ENCODE measurements around the gene SLC22A23.

The SLC22A23 gene

GRCh38 chr6:3442431-3443220, 14.2 kb downstream of the SLC22A23 start:
- DNase-seq: no peak

DNA sequence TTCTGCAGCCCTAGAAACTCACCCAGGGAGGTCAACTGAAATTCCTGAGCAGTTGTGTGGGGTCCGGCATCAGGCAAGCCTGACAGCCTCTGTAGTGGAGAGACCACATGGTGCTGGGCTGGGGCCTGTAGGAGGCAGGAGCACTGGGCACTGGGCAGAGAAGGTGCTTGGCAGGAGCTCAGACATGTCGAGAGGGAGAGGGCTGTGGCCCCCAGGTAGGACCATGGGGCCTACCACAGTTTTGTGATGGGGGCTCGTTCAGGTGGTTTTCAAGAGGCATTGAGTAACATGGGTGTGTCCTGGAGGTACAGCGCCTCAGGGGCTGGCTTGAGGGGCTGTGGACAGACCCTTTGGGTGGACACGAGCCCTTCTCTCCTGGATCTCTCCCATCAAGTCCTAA, 15.9 kb downstream of the SLC22A23 start:
- DNase-seq: no peak

- DNase-seq: no peak
Measured at GRCh38 chr6:3439961-3440360, 16.9 kb downstream of the SLC22A23 start.

- peak; percentile 86 for DNase-seq
Measured at GRCh38 chr6:3438190-3439167, 18.4 kb downstream of the SLC22A23 start.

DNA sequence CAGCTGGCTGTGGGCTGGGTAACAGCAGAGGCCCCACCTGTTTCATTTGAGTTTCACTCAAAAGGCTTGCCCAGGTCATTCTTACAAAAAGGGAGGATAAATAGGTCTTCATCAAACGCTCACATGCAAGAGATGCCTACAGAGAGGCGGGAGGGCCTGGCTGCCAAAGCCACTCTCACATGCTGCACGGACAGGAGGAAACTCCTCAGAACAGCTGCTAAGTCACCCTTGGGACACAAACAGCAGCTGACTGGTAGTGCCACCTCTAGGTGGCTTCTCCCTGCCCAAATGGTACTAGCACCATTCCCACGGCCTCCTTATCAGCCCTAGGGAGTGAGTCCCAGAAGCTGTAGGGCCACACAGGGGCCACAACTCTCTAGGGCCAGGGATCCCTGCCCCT, 23.8 kb downstream of the SLC22A23 start:
- no peak for DNase-seq

DNA sequence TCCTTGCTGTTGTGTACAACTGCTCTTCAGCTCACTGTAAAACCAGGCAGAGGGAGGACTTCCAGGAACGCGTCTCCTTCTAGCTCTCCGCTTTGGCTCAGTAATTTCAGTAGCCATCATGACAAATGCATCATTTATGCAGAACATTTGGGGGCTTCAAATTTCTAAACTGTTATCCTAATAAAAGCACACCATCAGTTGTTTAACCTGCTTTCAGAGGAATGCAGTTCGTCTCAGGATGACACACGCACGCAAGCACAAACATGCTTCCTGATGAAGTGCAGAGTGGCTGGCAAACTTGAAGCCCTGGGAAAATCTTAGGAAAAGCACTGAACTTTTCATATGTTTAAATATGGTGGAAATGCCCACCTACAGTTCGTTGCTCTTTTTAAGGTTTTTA, 24.4 kb downstream of the SLC22A23 start:
- DNase-seq: no peak

DNA sequence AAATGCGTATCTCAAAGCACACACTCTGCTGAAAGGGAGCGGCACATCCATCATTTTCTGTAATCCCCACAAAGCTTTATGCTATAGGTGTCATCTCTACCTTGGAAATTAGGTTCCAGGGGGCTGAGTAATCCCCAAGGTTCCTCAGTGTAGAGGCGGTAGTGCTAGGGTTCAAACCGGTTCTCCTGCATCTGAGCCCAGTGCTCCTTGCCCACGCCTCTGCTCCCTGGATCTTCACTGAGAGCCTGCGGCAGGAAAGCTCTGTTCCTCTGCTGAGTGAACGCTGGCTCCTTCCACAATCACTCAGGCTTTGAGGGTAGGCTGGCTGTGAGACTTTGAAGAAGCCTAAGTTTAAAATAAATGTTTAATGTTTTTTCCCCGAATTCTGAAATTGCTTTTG, 24.9 kb downstream of the SLC22A23 start:
- DNase-seq: no peak

- DNase-seq: no peak
Measured at GRCh38 chr6:3429211-3429610, 27.6 kb downstream of the SLC22A23 start.

GRCh38 chr6:3428700-3429099, 28.1 kb downstream of the SLC22A23 start:
- DNase-seq: no peak

DNA sequence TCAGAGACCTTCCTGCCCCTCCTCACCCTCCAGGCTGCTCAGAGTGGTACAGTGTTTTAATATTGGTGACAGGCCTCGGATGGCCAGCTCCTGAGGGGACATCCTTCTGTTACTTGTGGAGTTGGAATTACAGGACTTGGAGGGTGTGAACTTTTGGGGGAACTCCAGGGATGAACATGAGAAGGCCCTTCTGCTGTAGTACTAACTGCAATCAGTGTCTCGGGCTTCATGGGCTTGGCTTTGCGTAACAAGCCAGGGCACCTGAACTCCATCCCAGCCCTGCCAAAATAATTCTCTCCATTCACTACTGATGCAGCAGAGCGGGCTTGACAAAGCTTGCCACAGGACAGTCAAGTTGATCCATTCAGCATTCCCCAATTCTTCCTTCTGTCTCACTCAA, 28.6 kb downstream of the SLC22A23 start:
- no peak for DNase-seq

- DNase-seq: no peak
Measured at GRCh38 chr6:3427687-3428085, 29.2 kb downstream of the SLC22A23 start.

GRCh38 chr6:3426927-3427686, 29.7 kb downstream of the SLC22A23 start:
- DNase-seq: no peak

DNA sequence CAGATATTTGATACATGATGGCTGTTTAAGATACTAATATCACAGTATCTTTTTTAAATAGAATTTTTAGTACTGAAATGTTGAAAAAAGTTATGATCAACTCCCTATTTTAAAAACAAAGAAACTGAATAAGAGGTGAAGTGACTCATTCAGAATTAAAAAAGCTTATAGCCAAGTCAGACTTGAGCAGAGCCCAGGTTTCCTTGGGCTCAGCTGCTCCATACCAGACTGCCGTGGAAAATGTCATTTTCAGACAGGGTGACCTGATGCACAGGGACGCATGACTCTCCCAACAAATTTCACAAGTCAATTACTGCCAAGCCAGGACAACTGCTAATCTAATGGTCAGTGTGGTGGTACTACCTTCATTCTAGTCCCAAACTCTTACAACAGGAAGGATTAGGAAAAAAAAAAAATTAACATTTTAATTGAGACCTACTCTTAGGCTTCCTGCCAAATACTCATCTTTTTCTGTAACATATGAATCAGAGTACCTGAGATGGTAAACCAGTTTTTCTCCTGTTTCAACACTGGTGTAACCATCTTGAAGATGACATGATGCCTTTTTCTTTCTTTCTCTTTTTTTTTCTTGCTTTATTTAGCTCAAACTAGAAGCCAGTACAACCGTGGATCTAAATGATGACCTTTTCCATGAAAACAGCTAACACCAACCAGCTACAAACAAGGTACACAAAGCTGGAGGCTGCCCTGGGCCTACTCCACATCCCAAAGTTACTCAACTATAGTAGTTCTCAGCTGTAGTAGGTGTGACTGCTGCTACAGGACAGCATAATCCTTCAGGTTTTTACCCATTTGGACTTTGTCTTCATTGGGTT, 30.5 kb downstream of the SLC22A23 start:
- DNase-seq: no peak

DNA sequence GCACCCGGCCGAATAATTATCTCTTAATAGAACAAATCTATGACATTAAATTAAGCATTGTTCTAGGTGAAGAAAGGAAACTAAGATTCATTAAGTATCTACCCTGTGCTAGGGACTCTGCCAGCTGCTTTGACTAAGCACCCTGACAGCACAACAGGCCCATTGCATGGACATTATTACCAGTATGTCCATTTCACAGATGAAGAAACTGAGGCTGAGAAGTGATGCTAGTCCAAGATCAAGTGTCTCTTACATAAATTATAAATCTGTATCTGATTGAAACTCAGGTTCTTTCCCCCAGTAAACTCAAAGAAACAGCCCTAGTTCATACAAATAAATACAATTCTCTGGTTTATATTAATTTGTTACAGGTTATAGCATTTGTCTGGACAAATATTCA, 31.3 kb downstream of the SLC22A23 start:
- no peak for DNase-seq

DNA sequence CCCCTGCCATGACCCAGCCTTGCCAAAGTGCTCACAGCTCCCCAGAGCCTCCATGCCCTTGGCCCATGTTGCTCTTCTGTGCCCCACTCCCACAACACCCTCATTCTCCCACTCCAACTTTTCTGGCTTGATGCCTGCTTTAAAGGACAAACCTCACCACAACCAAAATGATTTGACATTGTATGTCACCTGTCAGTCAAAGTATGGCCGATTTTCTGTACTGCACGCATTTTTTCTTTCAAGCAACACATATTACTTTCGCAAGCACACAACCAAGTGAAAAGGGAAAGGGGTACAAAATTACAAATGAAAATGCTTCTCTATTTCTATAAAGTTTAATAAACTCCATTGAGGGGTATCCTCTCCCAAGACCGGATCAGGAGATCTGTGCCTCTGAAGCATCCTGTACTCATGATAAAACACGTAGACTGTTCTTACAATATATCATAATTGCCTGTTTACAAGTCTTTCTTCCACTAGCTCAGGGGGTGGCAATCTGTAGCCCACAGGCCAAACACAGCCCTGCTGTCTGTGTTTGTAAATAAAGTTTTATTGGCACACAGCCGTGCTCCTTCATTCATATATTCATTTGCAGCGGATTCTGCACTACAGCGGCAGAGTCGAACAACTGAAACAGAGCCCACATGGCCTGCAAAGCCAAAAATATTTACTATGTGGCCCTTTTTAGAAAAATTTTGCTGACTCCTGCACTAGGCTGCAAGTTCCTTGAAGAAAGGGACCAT, 32.5 kb downstream of the SLC22A23 start:
- no peak for DNase-seq

- no peak for DNase-seq
Measured at GRCh38 chr6:3423439-3424184, 33.2 kb downstream of the SLC22A23 start.

- DNase-seq: peak; percentile 70
Measured at GRCh38 chr6:3422435-3423070, 34.3 kb downstream of the SLC22A23 start.

- DNase-seq: no peak
Measured at GRCh38 chr6:3421791-3422434, 34.9 kb downstream of the SLC22A23 start.

DNA sequence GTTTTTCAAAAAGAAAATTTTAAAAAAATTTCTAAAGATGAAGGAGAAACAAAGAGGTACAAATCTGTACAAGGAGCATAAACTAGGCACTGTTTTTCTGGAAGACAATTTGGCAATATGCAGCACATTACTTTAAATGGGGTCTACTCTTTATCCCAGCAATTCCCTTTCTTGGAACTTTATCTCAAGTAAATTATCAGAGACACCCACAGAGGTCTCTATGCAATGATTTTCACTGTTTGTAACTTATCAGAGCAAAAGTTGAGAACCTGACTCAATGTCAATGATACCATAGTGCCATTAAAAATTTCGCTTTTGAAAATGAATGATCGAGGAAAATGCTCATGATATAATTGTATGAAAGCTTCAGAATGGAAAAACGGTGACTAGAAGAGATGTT, 35.7 kb downstream of the SLC22A23 start:
- no peak for DNase-seq
